A549 (cell line): ENCODE data around the gene STK17A.

ENCODE experiments used
- CHD4 ChIP-seq: fragments of 200-600 bp; sonication (generic); IDR thresholded peaks from 2 replicates; pipeline ENCODE4 v1.6.1; 2016; ENCODE audit warnings: antibody characterized with exemption, mild to moderate bottlenecking, borderline replicate concordance
- CTCF ChIP-seq: fragments of >200 bp; sonication (Bioruptor Twin); formaldehyde crosslinking; IDR thresholded peaks from 3 replicates; pipeline ENCODE4 v1.5.1; 2016
- ESRRA ChIP-seq: fragments of 150-350 bp; IDR thresholded peaks from 2 replicates; pipeline ENCODE4 v1.6.1; 2014; ENCODE audit warnings: mild to moderate bottlenecking, low read length, borderline replicate concordance
- HOXA7 ChIP-seq: fragments of 250-450 bp; sonication (Bioruptor Pico); IDR thresholded peaks from 2 replicates; pipeline ENCODE4 v1.5.0; 2020; ENCODE audit warnings: mild to moderate bottlenecking, moderate library complexity
- JUN ChIP-seq, 2 experiments: fragments of >200 bp; sonication (Bioruptor Twin); formaldehyde crosslinking; IDR thresholded peaks; 2 replicates in 1 of 2; 3 replicates in 1 of 2; pipeline ENCODE4 v1.6.1; 2016 to 2017
- POLR2A ChIP-seq: IDR thresholded peaks from 2 replicates; pipeline ENCODE4 v1.6.1; 2012; ENCODE audit warnings: mild to moderate bottlenecking, low read length

- TF ChIP-seq CTCF, result no peak; the same call in 2 of the 3 replicates
- no peak for TF ChIP-seq POLR2A
- no peak for TF ChIP-seq JUN (IDR thresholded peaks at IDR 0.05)
- TF ChIP-seq HOXA7 (CRISPR knock-in tag), result no peak
- no peak for TF ChIP-seq ESRRA
- TF ChIP-seq CHD4, result no peak
These were observed 69.5 kb downstream of the STK17A start for GRCh38 chr7:43652364-43652763.
